K562 (cell line): Measurements from ENCODE around the gene C7. TPM values are rescaled to one million over a fixed set of nuclear protein-coding genes. Genes with fewer than 3 reads are reported as not detected.

Experiments used
- ATAC-seq: fragments of 200-7000 bp; cut with Tn5 transposase; 3 replicates; pipeline ENCODE4 v1.9.1; 2020; ENCODE audit warnings: moderate library complexity
- BruUV-seq: library from RNA; stranded (reverse); fragments of 400-500 nt; replicated peaks from 2 replicates; lab custom pipeline; 2021; lab: Mats Ljungman, UMichigan
- CTCF ChIA-PET: fragments of 300-600 bp; formaldehyde crosslinking; extraction: SDS; loops from one replicate; lab custom pipeline; 2021; ENCODE audit warnings: low intra/inter-chr PET ratio; lab: Yijun Ruan, JAX
- POLR2A ChIA-PET: fragments of 300-600, 350-650 bp; sonication (Branson Sonifier 250); formaldehyde crosslinking; extraction: SDS; loops from one replicate; lab custom pipeline; 2021; ENCODE audit warnings: antibody characterized with exemption, inconsistent platforms; lab: Yijun Ruan, JAX
- DNase-seq, 4 experiments: peaks; one replicate each; pipeline versions ENCODE4 v3.0.0 to v3.0.0-alpha.2; 2011 to 2018; ENCODE audit warnings: low spot score in 3 of 4, mixed read lengths in 3 of 4; ENCODE audit errors: extremely low read depth in 1 of 4
- FAIRE-seq: peaks from 2 replicates; lab custom pipeline; 2011; peaks lifted over from hg19 to GRCh38; lab: Jason Lieb, UNC
- H2AFZ ChIP-seq: 2 replicates; pipeline ENCODE4 v1.6.0; 2011; ENCODE audit warnings: low read depth, low read length, control low read depth, inconsistent platforms
- H3K27ac ChIP-seq: fragments of 200-600 bp; 3 replicates; pipeline ENCODE4 v1.8.0; 2011; ENCODE audit warnings: low read depth, mild to moderate bottlenecking, control low read depth, inconsistent platforms, low read length, moderate library complexity, mixed read lengths; ENCODE audit errors: extremely low read depth
- H3K27me3 ChIP-seq, 2 experiments: fragments of 300-600 bp in 1 of 2; 2 replicates in 1 of 2; 3 replicates in 1 of 2; pipeline versions ENCODE4 v1.6.0 to v1.8.0; 2011; ENCODE audit warnings: inconsistent platforms in 2 of 2, low read length in 2 of 2, mild to moderate bottlenecking in 1 of 2, mixed read lengths in 1 of 2, moderate library complexity in 1 of 2; ENCODE audit not compliant: control insufficient read depth in 2 of 2, insufficient read depth in 2 of 2
- H3K36me3 ChIP-seq: fragments of 300-600 bp; 3 replicates; pipeline ENCODE4 v1.8.0; 2011; ENCODE audit warnings: mild to moderate bottlenecking, low read length, inconsistent platforms; ENCODE audit not compliant: control insufficient read depth, insufficient read depth
- H3K4me1 ChIP-seq, 2 experiments: fragments of 200-600 bp in 1 of 2; replicated peaks in 1 of 2; 2 replicates in 1 of 2; 3 replicates in 1 of 2; pipeline versions ENCODE4 v1.5.1 to v1.8.0; 2011; ENCODE audit warnings: inconsistent platforms in 2 of 2, low read length in 2 of 2, mild to moderate bottlenecking in 1 of 2, mixed read lengths in 1 of 2, moderate library complexity in 1 of 2; ENCODE audit not compliant: control insufficient read depth in 2 of 2, insufficient read depth in 2 of 2
- H3K4me2 ChIP-seq: 2 replicates; pipeline ENCODE4 v1.6.1; 2011; ENCODE audit warnings: low read length, control low read depth, inconsistent platforms, mixed read lengths; ENCODE audit not compliant: insufficient read depth
- H3K4me3 ChIP-seq: fragments of 200-600 bp; sonication (generic), shearing (Covaris generic); 2 replicates; pipeline ENCODE4 v1.5.1; 2016; ENCODE audit warnings: control low read depth, inconsistent platforms
- H3K79me2 ChIP-seq: fragments of 200-600 bp; 3 replicates; pipeline ENCODE4 v1.8.0; 2011; ENCODE audit warnings: low read length, inconsistent platforms; ENCODE audit not compliant: control insufficient read depth, insufficient read depth
- H3K9ac ChIP-seq, 2 experiments: 2 replicates each; pipeline versions ENCODE4 v1.6.0 to v1.6.1; 2011; ENCODE audit warnings: low read depth in 2 of 2, low read length in 2 of 2, control low read depth in 1 of 2, inconsistent platforms in 1 of 2, mild to moderate bottlenecking in 1 of 2, mixed read lengths in 1 of 2; ENCODE audit not compliant: insufficient read depth in 1 of 2
- H3K9me1 ChIP-seq: one replicate; pipeline ENCODE4 v1.6.0; 2011; ENCODE audit warnings: inconsistent platforms, mild to moderate bottlenecking, low read length, moderate library complexity; ENCODE audit not compliant: control insufficient read depth, insufficient read depth
- H3K9me3 ChIP-seq: replicated peaks from 2 replicates; pipeline ENCODE4 v1.5.1; 2011; ENCODE audit warnings: low read depth, low read length, inconsistent platforms; ENCODE audit not compliant: control insufficient read depth, insufficient read depth
- H4K20me1 ChIP-seq: replicated peaks from 2 replicates; pipeline ENCODE4 v1.6.1; 2011; ENCODE audit warnings: low read length, inconsistent platforms, mixed read lengths; ENCODE audit not compliant: control insufficient read depth, insufficient read depth
- C11orf30 ChIP-seq: fragments of 450-650 bp; IDR thresholded peaks from 2 replicates; pipeline ENCODE4 v1.6.1; 2016; ENCODE audit warnings: low read depth, mild to moderate bottlenecking
- CCNT2 ChIP-seq: IDR thresholded peaks from 2 replicates; pipeline ENCODE4 v1.6.1; 2011; ENCODE audit warnings: borderline replicate concordance, low read depth, mild to moderate bottlenecking, moderate library complexity, mixed read lengths, low read length; ENCODE audit not compliant: insufficient read length; ENCODE audit errors: extremely low read depth
- HDAC2 ChIP-seq: fragments of 450-650 bp; IDR thresholded peaks from 2 replicates; pipeline ENCODE4 v1.6.1; 2016; ENCODE audit warnings: mild to moderate bottlenecking
- HNRNPL ChIP-seq: fragments of 200-400 bp; formaldehyde crosslinking; IDR thresholded peaks from 2 replicates; pipeline ENCODE4 v1.6.1; 2017; ENCODE audit warnings: low read depth, mild to moderate bottlenecking, low read length
- L3MBTL2 ChIP-seq: fragments of 450-650 bp; IDR thresholded peaks from 2 replicates; pipeline ENCODE4 v1.6.1; 2016; ENCODE audit warnings: mild to moderate bottlenecking, moderate library complexity
- MAFF ChIP-seq: IDR thresholded peaks from 2 replicates; pipeline ENCODE4 v1.6.1; 2012; ENCODE audit warnings: low read length, improper control_type of control experiment
- MAFG ChIP-seq: fragments of 450-650 bp; conservative IDR thresholded peaks from 2 replicates; pipeline ENCODE4 v1.6.1; 2016; ENCODE audit warnings: missing genetic modification characterization, missing compliant biosample characterization
- MED1 ChIP-seq: sonication (generic); formaldehyde crosslinking; IDR thresholded peaks from 2 replicates; pipeline ENCODE4 v1.8.1; 2023; ENCODE audit warnings: missing genetic modification reagents, borderline replicate concordance
- PHF20 ChIP-seq: fragments of 450-650 bp; IDR thresholded peaks from 2 replicates; pipeline ENCODE4 v1.6.1; 2018; ENCODE audit not compliant: partially characterized antibody
- RBM14 ChIP-seq: fragments of 200-400 bp; formaldehyde crosslinking; IDR thresholded peaks from 2 replicates; pipeline ENCODE4 v1.6.1; 2018; ENCODE audit warnings: low read depth, mild to moderate bottlenecking, low read length, moderate library complexity, borderline replicate concordance; ENCODE audit not compliant: insufficient read depth
- SMC3 ChIP-seq: conservative IDR thresholded peaks from 2 replicates; pipeline ENCODE4 v1.6.1; 2011; ENCODE audit warnings: low read depth, low read length, improper control_type of control experiment; ENCODE audit not compliant: insufficient read depth
- SNIP1 ChIP-seq: fragments of 450-650 bp; IDR thresholded peaks from 2 replicates; pipeline ENCODE4 v1.7.1; 2017; ENCODE audit warnings: low read depth, mild to moderate bottlenecking
- SREBF1 ChIP-seq: fragments of 150-350 bp; IDR thresholded peaks from 2 replicates; pipeline ENCODE4 v1.6.1; 2014; ENCODE audit warnings: antibody characterized with exemption, low read depth, low read length, borderline replicate concordance
- ZNF316 ChIP-seq: fragments of 450-650 bp; IDR thresholded peaks from 2 replicates; pipeline ENCODE4 v1.6.1; 2016
- ZNF384 ChIP-seq: IDR thresholded peaks from 2 replicates; pipeline ENCODE4 v1.6.1; 2012; ENCODE audit warnings: low read depth, low read length, improper control_type of control experiment
- ZNF445 ChIP-seq: fragments of 250-450 bp; sonication (Bioruptor Pico); IDR thresholded peaks from 2 replicates; pipeline ENCODE4 v1.4.0; 2020; ENCODE audit warnings: low read depth, mild to moderate bottlenecking, moderate library complexity
- ZNF507 ChIP-seq: conservative IDR thresholded peaks from 2 replicates; pipeline ENCODE4 v1.6.1; 2017; ENCODE audit warnings: missing genetic modification characterization, missing compliant biosample characterization
- WGBS: fragments of 100-300 bp; shearing (Covaris generic); methylation state at CpG from one replicate; pipeline ENCODE4 v1.1.6; 2016; ENCODE audit warnings: low coverage, mixed read lengths; ENCODE audit not compliant: insufficient coverage; ENCODE audit errors: missing lambda C conversion rate; 5-methylcytosine and 5-hydroxymethylcytosine counted together
- in situ Hi-C: fragments of 300-500 bp; cut with MboI; formaldehyde crosslinking; loops from 4 replicates; pipeline ENCODE4 v1.15.0; 2018; ENCODE audit warnings: inconsistent platforms, mixed read lengths
- intact Hi-C: fragments of 100-400 bp; cut with micrococcal nuclease; formaldehyde crosslinking; loops from 2 replicates; pipeline ENCODE4 v1.14.2; 2022
- polyA plus RNA-seq, 8 experiments: library from polyadenylated mRNA; depleted of rRNA in 4 of 8; stranded (reverse) in 5 of 8; unstranded in 3 of 8; fragments of >200 nt; fragmentation: Nextera tagmentation in 2 of 8; fragmentation: Illumina TruSeq in 1 of 8; extraction: Ambion mirVana in 2 of 8; extraction: Trizol in 1 of 8; gene quantifications; 2 replicates each; pipeline versions ENCODE4 v1.2.1 to v1.2.3, GENCODE V29; 2011 to 2014; ENCODE audit warnings: inconsistent platforms in 1 of 8, missing spikeins in 1 of 8
- total RNA-seq, 7 experiments: library from RNA; depleted of rRNA in 6 of 7; stranded (reverse); fragments of >200 nt in 6 of 7; fragmentation: Illumina TruSeq in 2 of 7; extraction: Trizol in 2 of 7; gene quantifications; 2 replicates each; pipeline versions ENCODE4 v1.2.1 to v1.2.3, GENCODE V29; 2011 to 2021; ENCODE audit warnings: low replicate concordance in 1 of 7

C7 gene
- total and polyA plus RNA-seq, 9 of the 15 experiments (the other 6 are each of a cell fraction or from before 2014, with no cell fraction given) = 0.82 TPM; not detected in 8

DNA sequence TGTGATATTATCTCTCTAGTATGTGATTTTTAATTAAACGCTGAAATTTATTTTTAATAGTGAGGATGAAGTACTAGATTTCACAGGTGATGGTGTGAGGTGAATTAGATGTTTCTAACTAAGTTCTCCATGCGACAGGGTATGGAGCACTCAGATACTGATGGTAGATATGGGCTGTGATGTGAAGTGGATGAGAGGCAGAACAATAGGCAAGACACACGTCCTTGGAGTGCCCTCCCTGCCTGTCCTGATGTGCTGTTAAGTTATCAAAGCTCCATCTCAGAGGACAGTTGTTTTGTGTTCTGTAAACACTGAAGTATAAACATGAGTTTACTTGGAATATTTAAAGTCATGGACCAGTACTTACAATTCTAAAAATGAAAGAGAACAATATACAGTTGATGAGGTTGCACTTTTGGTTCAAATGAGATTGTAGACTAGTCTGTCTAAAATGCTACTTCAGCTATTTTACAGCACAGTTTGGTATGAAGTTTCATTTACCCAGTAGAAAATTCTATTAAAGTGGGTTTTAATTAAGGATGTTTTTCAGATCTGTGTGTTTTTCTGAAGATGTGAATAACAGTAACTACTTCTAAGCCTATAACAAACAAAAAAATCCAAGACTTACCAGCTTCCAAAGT, 64.2 kb downstream of the C7 start:
- no TSS peak for BruUV-seq
- POLR2A ChIA-PET = no interaction called here

More for the DNA sequence above, 64.2 kb downstream of the C7 start:
- WGBS = 2% methylated on average over 3 of the region's 3 CpGs
- intact Hi-C loops (no loop called here), in situ Hi-C loops (no loop called here)
- DNase-seq (no peak), FAIRE-seq (no peak), ATAC-seq (no peak)
- CTCF ChIA-PET = no interaction called here
- Histone ChIP-seq H3K9me1 (no peaks in the 10 kb centered on the region), H3K79me2 (no peaks in the 10 kb centered on the region), H3K27ac (no peak overlapping the region), H3K4me3 (no peak overlapping the region), H3K4me1 (no peaks in the 10 kb centered on the region), H3K4me2 (no peak overlapping the region), H3K9ac (no peak overlapping the region), H4K20me1 (no peaks in the 10 kb centered on the region), H3K9me3 (no peaks in the 10 kb centered on the region), H3K27me3 (no peaks in the 10 kb centered on the region), H3K36me3 (no peaks in the 10 kb centered on the region), H2AFZ (no peak overlapping the region)
- TF ChIP-seq SNIP1 = no peak
- no peak for TF ChIP-seq HDAC2
- no peak for TF ChIP-seq ZNF507 (tag)
- TF ChIP-seq ZNF384 = no peak
- peak; percentile 75 for TF ChIP-seq MAFG (tag)
- TF ChIP-seq PHF20 = no peak
- no peak for TF ChIP-seq SREBF1
- no peak for TF ChIP-seq L3MBTL2
- no peak for TF ChIP-seq MED1 (CRISPR knock-in tag)
- peak; percentile 63 for TF ChIP-seq MAFF
- TF ChIP-seq ZNF445 (CRISPR knock-in tag) = no peak
- TF ChIP-seq SMC3 = no peak
- no peak for TF ChIP-seq HNRNPL
- TF ChIP-seq C11orf30 = peak; percentile 71
- TF ChIP-seq RBM14 = no peak
- no peak for TF ChIP-seq CCNT2
- TF ChIP-seq ZNF316 = peak; percentile 88
